HCT116 (cell line): ENCODE data around the gene EGR4. TPM values are rescaled to one million over a fixed set of nuclear protein-coding genes. Genes with fewer than 3 reads are reported as not detected.

Experiments
- FOSL1 ChIP-seq: IDR thresholded peaks from 2 replicates; pipeline ENCODE4 v1.6.1; 2012; ENCODE audit warnings: low read depth
- POLR2AphosphoS5 ChIP-seq: IDR thresholded peaks from 2 replicates; pipeline ENCODE4 v1.6.1; 2011; ENCODE audit warnings: mild to moderate bottlenecking, low read depth, low read length, moderate library complexity
- RAD21 ChIP-seq: IDR thresholded peaks from 2 replicates; pipeline ENCODE4 v1.6.1; 2012; ENCODE audit warnings: low read depth, mild to moderate bottlenecking
- REST ChIP-seq: IDR thresholded peaks from 2 replicates; pipeline ENCODE4 v1.6.1; 2012; ENCODE audit warnings: low read depth
- total RNA-seq: library from RNA; stranded (reverse); gene quantifications from one replicate; pipeline ENCODE4 v1.2.1, GENCODE V29; 2021; ENCODE audit not compliant: unreplicated experiment
- TF ChIP-seq, protein P1 (sequence below), 3 experiments: fragments of 200-600 bp in 1 of 3; sonication (generic) in 1 of 3; IDR thresholded peaks in 2 of 3; conservative IDR thresholded peaks in 1 of 3; 2 replicates each; pipeline ENCODE4 v1.5.1; 2012 to 2017; ENCODE audit warnings: low read depth in 2 of 3, low read length in 2 of 3, antibody characterized with exemption in 1 of 3, borderline replicate concordance in 1 of 3, control low read depth in 1 of 3, mild to moderate bottlenecking in 1 of 3, mixed read lengths in 1 of 3, mixed run types in 1 of 3, moderate library complexity in 1 of 3; ENCODE audit not compliant: insufficient read depth in 1 of 3
- TF ChIP-seq, protein P2 (sequence below): IDR thresholded peaks from 2 replicates; pipeline ENCODE4 v1.6.1; 2012

EGR4 gene
- total RNA-seq, 1 experiment from 2014 or later = 0.37 TPM

- no peak for TF ChIP-seq REST
- TF ChIP-seq, protein P1, sequence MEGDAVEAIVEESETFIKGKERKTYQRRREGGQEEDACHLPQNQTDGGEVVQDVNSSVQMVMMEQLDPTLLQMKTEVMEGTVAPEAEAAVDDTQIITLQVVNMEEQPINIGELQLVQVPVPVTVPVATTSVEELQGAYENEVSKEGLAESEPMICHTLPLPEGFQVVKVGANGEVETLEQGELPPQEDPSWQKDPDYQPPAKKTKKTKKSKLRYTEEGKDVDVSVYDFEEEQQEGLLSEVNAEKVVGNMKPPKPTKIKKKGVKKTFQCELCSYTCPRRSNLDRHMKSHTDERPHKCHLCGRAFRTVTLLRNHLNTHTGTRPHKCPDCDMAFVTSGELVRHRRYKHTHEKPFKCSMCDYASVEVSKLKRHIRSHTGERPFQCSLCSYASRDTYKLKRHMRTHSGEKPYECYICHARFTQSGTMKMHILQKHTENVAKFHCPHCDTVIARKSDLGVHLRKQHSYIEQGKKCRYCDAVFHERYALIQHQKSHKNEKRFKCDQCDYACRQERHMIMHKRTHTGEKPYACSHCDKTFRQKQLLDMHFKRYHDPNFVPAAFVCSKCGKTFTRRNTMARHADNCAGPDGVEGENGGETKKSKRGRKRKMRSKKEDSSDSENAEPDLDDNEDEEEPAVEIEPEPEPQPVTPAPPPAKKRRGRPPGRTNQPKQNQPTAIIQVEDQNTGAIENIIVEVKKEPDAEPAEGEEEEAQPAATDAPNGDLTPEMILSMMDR (IDR thresholded peaks at IDR 0.05 in 2 of 3, conservative IDR thresholded peaks at IDR 0.05 in 1 of 3; ENCODE audit: borderline replicate concordance in 1 of 3, insufficient read depth in 1 of 3, low read depth in 2 of 3, low read length in 2 of 3) = no peak
- TF ChIP-seq RAD21 = no peak
- no peak for TF ChIP-seq FOSL1
- TF ChIP-seq POLR2AphosphoS5 = no peak
- TF ChIP-seq, protein P2, sequence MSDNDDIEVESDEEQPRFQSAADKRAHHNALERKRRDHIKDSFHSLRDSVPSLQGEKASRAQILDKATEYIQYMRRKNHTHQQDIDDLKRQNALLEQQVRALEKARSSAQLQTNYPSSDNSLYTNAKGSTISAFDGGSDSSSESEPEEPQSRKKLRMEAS = no peak
Observed at GRCh38 chr2:73292316-73292905, 937 bp downstream of the EGR4 start (continued).
